Stimulated activated CD4-positive, alpha-beta T cell treated with anti-CD3 and anti-CD28 coated beads, TNF-alpha, amount 100 ng/mL, for 48 hours (primary cell): ENCODE measurements around the gene PIK3C2B.
"Not testable (repeated sequence)": the region's sequence is repeated elsewhere in the genome, so short reads cannot be mapped to it uniquely, and the experiment has no call there.

Experiments
- DNase-seq, 3 donors: peaks; one replicate each; pipeline ENCODE4 v3.0.0-alpha.2; 2020; ENCODE audit warnings: low read depth in 3 of 3

The PIK3C2B gene

GRCh38 chr1:204494281-204495077 lies at the start of gene PIK3C2B:
PIK3C2B (minus strand) TSS chr1:204494805; CDS start chr1:204469802, 25,003 bp downstream.
- peak in 2 of 3 donors; percentile 54 to 68 for DNase-seq

GRCh38 chr1:204544321-204544720 lies 49.7 kb upstream of the PIK3C2B start:
- DNase-seq: no peak

- DNase-seq: no peak
Observed at GRCh38 chr1:204541626-204542025, 47.0 kb upstream of the PIK3C2B start.

GRCh38 chr1:204532832-204533231 lies 38.2 kb upstream of the PIK3C2B start:
- no peak for DNase-seq

GRCh38 chr1:204530932-204531331 lies 36.3 kb upstream of the PIK3C2B start:
- no peak for DNase-seq

- DNase-seq: no peak
Observed at GRCh38 chr1:204529371-204529895, 34.8 kb upstream of the PIK3C2B start.

GRCh38 chr1:204528677-204529076 lies 34.1 kb upstream of the PIK3C2B start:
- no peak for DNase-seq

- DNase-seq: no peak
Observed at GRCh38 chr1:204528241-204528640, 33.6 kb upstream of the PIK3C2B start.

- DNase-seq: no peak
Observed at GRCh38 chr1:204524986-204525385, 30.4 kb upstream of the PIK3C2B start.

- no peak for DNase-seq
Observed at GRCh38 chr1:204523605-204524215, 29.1 kb upstream of the PIK3C2B start.

GRCh38 chr1:204521941-204522521 lies 27.4 kb upstream of the PIK3C2B start:
- not testable (repeated sequence) for DNase-seq

GRCh38 chr1:204520834-204521709 lies 26.5 kb upstream of the PIK3C2B start:
- no peak for DNase-seq

- DNase-seq: not testable (repeated sequence)
Observed at GRCh38 chr1:204517382-204517781, 22.8 kb upstream of the PIK3C2B start.

- peak; percentile 89 to 93 (median 92) for DNase-seq
Observed at GRCh38 chr1:204516180-204516879, 21.7 kb upstream of the PIK3C2B start, which contains the start of gene MDM4. MDM4 (plus strand) TSS chr1:204516406; CDS start chr1:204525519, 9,113 bp downstream.

GRCh38 chr1:204514828-204515227 lies 20.2 kb upstream of the PIK3C2B start:
- DNase-seq: no peak

- no peak for DNase-seq
Observed at GRCh38 chr1:204513117-204513716, 18.6 kb upstream of the PIK3C2B start.

- no peak for DNase-seq
Observed at GRCh38 chr1:204511366-204511765, 16.8 kb upstream of the PIK3C2B start.

- no peak for DNase-seq
Observed at GRCh38 chr1:204509186-204509635, 14.6 kb upstream of the PIK3C2B start.

GRCh38 chr1:204507317-204508105 lies 12.9 kb upstream of the PIK3C2B start:
- no peak for DNase-seq

GRCh38 chr1:204506969-204507316 lies 12.3 kb upstream of the PIK3C2B start:
- DNase-seq: peak; percentile 66 to 81 (median 79)
